IMR-90 (cell line): Measurements from ENCODE around the gene BCL11A. TPM values are rescaled to one million over a fixed set of nuclear protein-coding genes. Genes with fewer than 3 reads are reported as not detected.

Experiments
- ATAC-seq: fragments of 200-7000 bp; cut with Tn5 transposase; 2 replicates; pipeline ENCODE4 v1.9.1; 2020; ENCODE audit warnings: low read depth, mild to moderate bottlenecking, moderate library complexity
- BruUV-seq: library from RNA; stranded (reverse); fragments of 400-500 nt; replicated peaks from 2 replicates; lab custom pipeline; 2021; lab: Mats Ljungman, UMichigan
- CTCF ChIA-PET: fragments of 300-600 bp; formaldehyde crosslinking; extraction: SDS; loops from one replicate; lab custom pipeline; 2021; ENCODE audit warnings: antibody characterized with exemption; lab: Yijun Ruan, JAX
- POLR2A ChIA-PET: fragments of 300-600 bp; sonication (Branson Sonifier 250); formaldehyde crosslinking; loops from one replicate; lab custom pipeline; 2022; ENCODE audit warnings: antibody characterized with exemption; ENCODE audit not compliant: unreplicated experiment; lab: Charles Lee
- DNase-seq: peaks from one replicate; pipeline ENCODE4 v3.0.0; 2013
- H2AFZ ChIP-seq: replicated peaks from 2 replicates; pipeline ENCODE3; 2013; ENCODE audit warnings: low read length, mild to moderate bottlenecking; ENCODE audit not compliant: poor library complexity
- H2AK5ac ChIP-seq: 2 replicates; pipeline ENCODE4 v1.6.1; 2013; ENCODE audit warnings: low read depth, low read length, inconsistent platforms
- H2AK9ac ChIP-seq: replicated peaks from 2 replicates; pipeline ENCODE3; 2013; ENCODE audit warnings: mild to moderate bottlenecking, low read depth, low read length, moderate library complexity; ENCODE audit not compliant: poor library complexity
- H2BK120ac ChIP-seq: 2 replicates; pipeline ENCODE4 v1.6.1; 2013; ENCODE audit warnings: low read depth, low read length, inconsistent platforms
- H2BK15ac ChIP-seq: 3 replicates; pipeline ENCODE4 v1.6.1; 2013; ENCODE audit warnings: low read depth, low read length, inconsistent platforms
- H2BK20ac ChIP-seq: 2 replicates; pipeline ENCODE4 v1.6.1; 2013; ENCODE audit warnings: low read depth, mild to moderate bottlenecking, inconsistent platforms, low read length, moderate library complexity
- H2BK5ac ChIP-seq: 2 replicates; pipeline ENCODE4 v1.6.1; 2013; ENCODE audit warnings: mild to moderate bottlenecking, low read depth, low read length, inconsistent platforms; ENCODE audit not compliant: poor library complexity, severe bottlenecking
- H3K14ac ChIP-seq: replicated peaks from 2 replicates; pipeline ENCODE4 v1.6.1; 2013; ENCODE audit warnings: low read depth, low read length, inconsistent platforms
- H3K18ac ChIP-seq: 2 replicates; pipeline ENCODE4 v1.6.1; 2013; ENCODE audit warnings: low read depth, low read length, control low read depth
- H3K23ac ChIP-seq: 2 replicates; pipeline ENCODE4 v1.6.1; 2013; ENCODE audit warnings: low read depth, low read length, inconsistent platforms
- H3K27ac ChIP-seq: 2 replicates; pipeline ENCODE4 v1.5.1; 2013; ENCODE audit warnings: mild to moderate bottlenecking, control low read depth, low read length; ENCODE audit not compliant: insufficient read depth
- H3K27me3 ChIP-seq: 2 replicates; pipeline ENCODE4 v1.6.1; 2013; ENCODE audit warnings: low read length; ENCODE audit not compliant: control insufficient read depth, insufficient read depth
- H3K36me3 ChIP-seq: 2 replicates; pipeline ENCODE4 v1.6.1; 2013; ENCODE audit warnings: low read length, mixed read lengths; ENCODE audit not compliant: control insufficient read depth, insufficient read depth
- H3K4ac ChIP-seq: 2 replicates; pipeline ENCODE4 v1.6.1; 2013; ENCODE audit warnings: low read depth, low read length, inconsistent platforms
- H3K4me1 ChIP-seq: 2 replicates; pipeline ENCODE4 v1.6.1; 2013; ENCODE audit warnings: low read length, mixed read lengths; ENCODE audit not compliant: control insufficient read depth, insufficient read depth
- H3K4me2 ChIP-seq: 2 replicates; pipeline ENCODE4 v1.6.1; 2013; ENCODE audit warnings: low read depth, mild to moderate bottlenecking, control low read depth, low read length, moderate library complexity
- H3K4me3 ChIP-seq: 2 replicates; pipeline ENCODE4 v1.5.1; 2013; ENCODE audit warnings: low read depth, mild to moderate bottlenecking, control low read depth, low read length, moderate library complexity; ENCODE audit not compliant: insufficient read depth
- H3K56ac ChIP-seq: 2 replicates; pipeline ENCODE4 v1.6.1; 2013; ENCODE audit warnings: low read length, inconsistent platforms; ENCODE audit not compliant: insufficient read depth; ENCODE audit errors: extremely low read depth
- H3K79me1 ChIP-seq, 2 experiments: 2 replicates each; pipeline ENCODE4 v1.6.1; 2013; ENCODE audit warnings: low read length in 2 of 2, inconsistent platforms in 1 of 2, low read depth in 1 of 2
- H3K9ac ChIP-seq: 2 replicates; pipeline ENCODE4 v1.6.1; 2013; ENCODE audit warnings: low read depth, low read length, control low read depth
- H3K9me1 ChIP-seq: 2 replicates; pipeline ENCODE4 v1.6.1; 2013; ENCODE audit warnings: low read length, inconsistent platforms; ENCODE audit not compliant: insufficient read depth
- H3K9me3 ChIP-seq: 2 replicates; pipeline ENCODE4 v1.6.1; 2013; ENCODE audit warnings: low read length; ENCODE audit not compliant: control insufficient read depth, insufficient read depth
- H4K20me1 ChIP-seq: 2 replicates; pipeline ENCODE4 v1.6.1; 2013; ENCODE audit warnings: low read length, inconsistent platforms; ENCODE audit not compliant: insufficient read depth
- H4K5ac ChIP-seq: 2 replicates; pipeline ENCODE4 v1.6.1; 2013; ENCODE audit warnings: mild to moderate bottlenecking, low read depth, low read length, control low read depth
- H4K8ac ChIP-seq, 2 experiments: 2 replicates each; pipeline ENCODE4 v1.6.1; 2013; ENCODE audit warnings: low read depth in 2 of 2, low read length in 2 of 2, control low read depth in 1 of 2, inconsistent platforms in 1 of 2
- H4K91ac ChIP-seq: 2 replicates; pipeline ENCODE4 v1.6.1; 2013; ENCODE audit warnings: low read depth, low read length, inconsistent platforms; ENCODE audit not compliant: insufficient read depth
- CEBPB ChIP-seq: IDR thresholded peaks from 2 replicates; pipeline ENCODE4 v1.6.1; 2012; ENCODE audit warnings: low read depth, low read length, improper control_type of control experiment
- NFE2L2 ChIP-seq: fragments of 150-350 bp; IDR thresholded peaks from 2 replicates; pipeline ENCODE4 v1.6.1; 2016; ENCODE audit warnings: low read depth, mild to moderate bottlenecking, low read length
- WGBS, 2 experiments: methylation state at CpG; one replicate each; pipeline versions ENCODE4 v1.1.5 to v1.1.7; 2013; ENCODE audit warnings: missing lambda C conversion rate in 2 of 2; ENCODE audit not compliant: insufficient read length in 1 of 2; ENCODE audit errors: extremely low coverage in 2 of 2; 5-methylcytosine and 5-hydroxymethylcytosine counted together
- dilution Hi-C: fragments of 300-500 bp; cut with HindIII; formaldehyde crosslinking; loops from one replicate; pipeline ENCODE4 v1.14.3; 2018; ENCODE audit warnings: low sequenced_read_pairs; ENCODE audit not compliant: unreplicated experiment
- in situ Hi-C: fragments of 300-500 bp; cut with MboI; formaldehyde crosslinking; loops from 3 replicates; pipeline ENCODE4 v1.14.3; 2019; ENCODE audit warnings: low sequenced_read_pairs, inconsistent platforms, mixed read lengths
- intact Hi-C: fragments of 100-400 bp; cut with micrococcal nuclease; formaldehyde crosslinking; loops from 2 replicates; pipeline ENCODE4 v1.10.0; 2022
- polyA plus RNA-seq, 3 experiments: library from polyadenylated mRNA; depleted of rRNA; stranded (reverse); fragments of >200 nt; gene quantifications; 2 replicates each; pipeline ENCODE4 v1.2.3, GENCODE V29; 2012; ENCODE audit warnings: low replicate concordance in 1 of 3
- total RNA-seq: library from RNA; depleted of rRNA; stranded (reverse); fragments of >200 nt; gene quantifications from 2 replicates; pipeline ENCODE4 v1.2.3, GENCODE V29; 2012

Gene BCL11A
- total and polyA plus RNA-seq, 2 of the 4 experiments (the other 2 are of a cell fraction) = 1.0 to 1.1 TPM

DNA sequence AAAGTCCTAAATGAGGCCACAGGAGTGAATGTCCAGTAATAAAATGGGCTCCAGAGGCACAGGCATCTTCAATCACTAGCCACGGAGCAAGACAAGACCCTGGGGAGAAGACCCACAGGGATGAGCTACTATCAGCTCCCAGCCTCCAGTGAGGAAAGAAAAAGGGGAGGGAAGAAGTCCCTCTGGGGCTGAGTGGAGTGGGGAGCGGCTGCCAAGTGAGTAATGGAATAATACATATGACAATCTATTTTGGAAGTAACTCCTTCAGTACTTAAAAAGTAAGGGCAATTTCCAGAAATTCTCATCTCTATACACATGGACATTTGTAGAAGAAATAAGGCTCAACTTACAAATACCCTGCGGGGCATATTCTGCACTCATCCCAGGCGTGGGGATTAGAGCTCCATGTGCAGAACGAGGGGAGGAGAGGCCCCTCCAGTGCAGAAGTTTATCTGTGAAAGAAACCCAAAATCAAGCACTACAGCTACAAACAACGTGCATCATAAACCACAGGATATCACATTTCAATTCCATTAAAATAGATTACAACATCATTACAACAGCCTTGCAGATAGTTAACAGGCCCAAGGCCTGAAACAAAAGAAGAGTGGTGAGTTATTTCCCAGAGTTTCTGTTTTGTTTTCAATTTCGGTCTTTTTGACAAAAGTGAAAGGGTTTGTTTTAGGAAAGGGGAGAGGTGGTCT is 84.9 kb downstream of the BCL11A start:
- Histone ChIP-seq H4K5ac (no peak overlapping the region), H2BK15ac (no peak overlapping the region), H4K8ac (no peak overlapping the region), H3K18ac (no peak overlapping the region), H3K56ac (no peak overlapping the region), H3K9ac (no peak overlapping the region), H3K9me1 (peaks cover 3% of the 10 kb centered on the region; the same call in 1 of the 2 replicates), H2AK9ac (no peak overlapping the region), H3K79me1 (no peaks in the 10 kb centered on the region), H4K20me1 (no peaks in the 10 kb centered on the region), H3K23ac (no peak overlapping the region), H2BK5ac (no peak overlapping the region), H3K4me1 (no peaks in the 10 kb centered on the region), H3K36me3 (no peaks in the 10 kb centered on the region), H2AFZ (no peak overlapping the region), H3K14ac (no peak overlapping the region), H2BK120ac (no peak overlapping the region), H2AK5ac (no peak overlapping the region), H3K4me3 (no peak overlapping the region), H3K27me3 (no peaks in the 10 kb centered on the region), H3K4me2 (no peak overlapping the region), H3K27ac (no peak overlapping the region), H4K91ac (no peak overlapping the region), H3K4ac (no peak overlapping the region), H2BK20ac (no peak overlapping the region; the same call in 1 of the 2 replicates), H3K9me3 (no peaks in the 10 kb centered on the region)
- intact Hi-C loops (no loop called here), in situ Hi-C loops (no loop called here), dilution Hi-C loops (no loop called here)
- BruUV-seq = no TSS peak
- ChIA-PET CTCF (no interaction called here), POLR2A (no interaction called here)
- DNase-seq (peak; percentile 57), ATAC-seq (peak; percentile 56)
- TF ChIP-seq NFE2L2 (no peak), CEBPB (peak; percentile 44; the same call in 1 of the 2 replicates)
- WGBS, 2 experiments = no CpG with 5 or more reads among the region's 7 CpGs
